WTC11 (cell line): Measurements from ENCODE around the gene EDC3.

Experiments
- E2F5 ChIP-seq: sonication (generic); formaldehyde crosslinking; IDR thresholded peaks from 2 replicates; pipeline ENCODE4 v1.8.1; 2022; ENCODE audit warnings: mild to moderate bottlenecking, moderate library complexity, missing genetic modification reagents
- NFYB ChIP-seq: sonication (generic); formaldehyde crosslinking; conservative IDR thresholded peaks from 2 replicates; pipeline ENCODE4 v1.8.0; 2022; ENCODE audit warnings: low read depth, missing genetic modification reagents
- NR3C1 ChIP-seq: sonication (generic); formaldehyde crosslinking; conservative IDR thresholded peaks from 2 replicates; pipeline ENCODE4 v1.8.1; 2023; ENCODE audit warnings: low read depth, mild to moderate bottlenecking, missing genetic modification reagents
- SMAD4 ChIP-seq: sonication (generic); formaldehyde crosslinking; IDR thresholded peaks from 2 replicates; pipeline ENCODE4 v1.8.0; 2022; ENCODE audit warnings: mild to moderate bottlenecking, missing genetic modification reagents
- ZNF281 ChIP-seq: sonication (generic); formaldehyde crosslinking; IDR thresholded peaks from 2 replicates; pipeline ENCODE4 v1.8.0; 2023; ENCODE audit warnings: mild to moderate bottlenecking, missing genetic modification reagents
- TF ChIP-seq, protein P1 (sequence below): sonication (generic); formaldehyde crosslinking; IDR thresholded peaks from 2 replicates; pipeline ENCODE4 v1.8.0; 2022; ENCODE audit warnings: mild to moderate bottlenecking, missing genetic modification reagents

- no peak for TF ChIP-seq NFYB (CRISPR knock-in tag)
- TF ChIP-seq E2F5: no peak
- TF ChIP-seq NR3C1 (CRISPR knock-in tag): no peak
- TF ChIP-seq ZNF281 (CRISPR knock-in tag): no peak
- TF ChIP-seq SMAD4 (CRISPR knock-in tag): no peak
- TF ChIP-seq, protein P1, sequence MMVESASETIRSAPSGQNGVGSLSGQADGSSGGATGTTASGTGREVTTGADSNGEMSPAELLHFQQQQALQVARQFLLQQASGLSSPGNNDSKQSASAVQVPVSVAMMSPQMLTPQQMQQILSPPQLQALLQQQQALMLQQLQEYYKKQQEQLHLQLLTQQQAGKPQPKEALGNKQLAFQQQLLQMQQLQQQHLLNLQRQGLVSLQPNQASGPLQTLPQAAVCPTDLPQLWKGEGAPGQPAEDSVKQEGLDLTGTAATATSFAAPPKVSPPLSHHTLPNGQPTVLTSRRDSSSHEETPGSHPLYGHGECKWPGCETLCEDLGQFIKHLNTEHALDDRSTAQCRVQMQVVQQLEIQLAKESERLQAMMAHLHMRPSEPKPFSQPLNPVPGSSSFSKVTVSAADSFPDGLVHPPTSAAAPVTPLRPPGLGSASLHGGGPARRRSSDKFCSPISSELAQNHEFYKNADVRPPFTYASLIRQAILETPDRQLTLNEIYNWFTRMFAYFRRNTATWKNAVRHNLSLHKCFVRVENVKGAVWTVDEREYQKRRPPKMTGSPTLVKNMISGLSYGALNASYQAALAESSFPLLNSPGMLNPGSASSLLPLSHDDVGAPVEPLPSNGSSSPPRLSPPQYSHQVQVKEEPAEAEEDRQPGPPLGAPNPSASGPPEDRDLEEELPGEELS (CRISPR knock-in tag): no peak
These were observed 49.3 kb downstream of the EDC3 start for GRCh38 chr15:74646480-74646879.
